Mesothelial cell of epicardium (in vitro differentiated cells): ENCODE data around the gene AGPAT3. TPM values are rescaled to one million over a fixed set of nuclear protein-coding genes. Genes with fewer than 3 reads are reported as not detected.

Source experiments
- DNase-seq, 2 experiments: peaks; one replicate each; pipeline ENCODE4 v3.0.0; 2021; ENCODE audit warnings: low spot score in 2 of 2; ENCODE audit not compliant: unreplicated experiment in 2 of 2
- H3K27ac Mint-ChIP-seq: 2 replicates; pipeline ENCODE4 v1.8.0; 2021; ENCODE audit warnings: mixed read lengths
- H3K27me3 Mint-ChIP-seq: 2 replicates; pipeline ENCODE4 v1.8.0; 2021; ENCODE audit warnings: low read depth, mixed read lengths
- H3K36me3 Mint-ChIP-seq: 2 replicates; pipeline ENCODE4 v1.8.0; 2021; ENCODE audit warnings: mixed read lengths
- H3K4me1 Mint-ChIP-seq: 2 replicates; pipeline ENCODE4 v1.8.0; 2021; ENCODE audit warnings: mixed read lengths
- H3K4me3 Mint-ChIP-seq: 2 replicates; pipeline ENCODE4 v1.8.0; 2021; ENCODE audit warnings: mild to moderate bottlenecking, moderate library complexity, mixed read lengths
- H3K9me3 Mint-ChIP-seq: 2 replicates; pipeline ENCODE4 v1.8.0; 2021; ENCODE audit warnings: mixed read lengths
- total RNA-seq: library from RNA; stranded (reverse); gene quantifications from 3 replicates; pipeline ENCODE4 v1.2.1, GENCODE V29; 2021
- TF ChIP-seq, protein P1 (sequence below): fragments of 200-600 bp; sonication (generic); IDR thresholded peaks from one replicate; pipeline ENCODE4 v1.5.0; 2021; ENCODE audit warnings: antibody characterized with exemption; ENCODE audit not compliant: unreplicated experiment

The AGPAT3 gene
- total RNA-seq, 1 donor from 2014 or later = 71.0 TPM

DNA sequence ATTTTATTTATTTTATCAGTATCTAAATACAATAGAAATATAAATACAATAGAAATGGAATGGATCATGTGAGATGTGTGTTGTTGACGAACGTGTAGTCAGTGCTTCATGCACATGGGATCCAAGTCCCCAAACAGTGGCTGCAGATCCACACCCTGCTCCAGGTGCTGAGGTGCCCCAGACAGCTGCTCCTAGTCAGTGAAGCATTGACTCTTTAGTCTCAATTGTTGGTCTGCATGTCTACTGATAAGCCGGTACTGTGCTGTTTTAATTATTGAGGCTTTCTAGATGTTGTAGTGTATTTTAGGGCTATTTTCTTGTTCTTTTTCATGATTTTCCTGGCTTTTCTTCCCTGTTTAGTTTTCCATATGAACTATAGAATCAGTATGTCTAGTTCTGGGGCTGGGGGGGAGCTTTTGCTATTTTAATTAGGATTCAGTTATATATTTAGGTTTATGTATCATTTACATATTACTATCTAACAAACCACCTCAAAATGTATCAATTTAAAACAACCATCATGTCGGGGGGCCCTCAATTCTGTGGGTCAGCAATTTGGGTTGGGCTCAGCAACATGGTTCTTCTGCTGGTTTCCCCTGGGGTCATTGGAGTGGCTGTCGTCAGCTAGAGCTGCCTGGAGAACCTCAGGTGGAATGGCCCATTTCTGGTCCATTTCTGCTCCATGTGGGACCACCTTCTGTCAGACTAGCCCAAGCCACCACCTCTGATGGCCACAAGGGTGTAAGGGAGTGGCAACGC is 83.9 kb downstream of the AGPAT3 start:
- Mint-ChIP-seq H3K4me3 (no peak overlapping the region), H3K27me3 (no peaks in the 10 kb centered on the region), H3K36me3 (peaks cover 21% of the 10 kb centered on the region), H3K27ac (no peak overlapping the region), H3K9me3 (no peaks in the 10 kb centered on the region), H3K4me1 (peaks cover 19% of the 10 kb centered on the region)
- TF ChIP-seq, protein P1, sequence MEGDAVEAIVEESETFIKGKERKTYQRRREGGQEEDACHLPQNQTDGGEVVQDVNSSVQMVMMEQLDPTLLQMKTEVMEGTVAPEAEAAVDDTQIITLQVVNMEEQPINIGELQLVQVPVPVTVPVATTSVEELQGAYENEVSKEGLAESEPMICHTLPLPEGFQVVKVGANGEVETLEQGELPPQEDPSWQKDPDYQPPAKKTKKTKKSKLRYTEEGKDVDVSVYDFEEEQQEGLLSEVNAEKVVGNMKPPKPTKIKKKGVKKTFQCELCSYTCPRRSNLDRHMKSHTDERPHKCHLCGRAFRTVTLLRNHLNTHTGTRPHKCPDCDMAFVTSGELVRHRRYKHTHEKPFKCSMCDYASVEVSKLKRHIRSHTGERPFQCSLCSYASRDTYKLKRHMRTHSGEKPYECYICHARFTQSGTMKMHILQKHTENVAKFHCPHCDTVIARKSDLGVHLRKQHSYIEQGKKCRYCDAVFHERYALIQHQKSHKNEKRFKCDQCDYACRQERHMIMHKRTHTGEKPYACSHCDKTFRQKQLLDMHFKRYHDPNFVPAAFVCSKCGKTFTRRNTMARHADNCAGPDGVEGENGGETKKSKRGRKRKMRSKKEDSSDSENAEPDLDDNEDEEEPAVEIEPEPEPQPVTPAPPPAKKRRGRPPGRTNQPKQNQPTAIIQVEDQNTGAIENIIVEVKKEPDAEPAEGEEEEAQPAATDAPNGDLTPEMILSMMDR = no peak
- DNase-seq = no peak

- no peaks in the 10 kb centered on the region for H3K27me3 Mint-ChIP-seq
- H3K9me3 Mint-ChIP-seq = no peaks in the 10 kb centered on the region
- DNase-seq = no peak
- peaks cover 13% of the 10 kb centered on the region for H3K4me1 Mint-ChIP-seq
- H3K27ac Mint-ChIP-seq = no peak overlapping the region
- no peak overlapping the region for H3K4me3 Mint-ChIP-seq
- TF ChIP-seq, protein P1 = no peak
- peaks cover 21% of the 10 kb centered on the region for H3K36me3 Mint-ChIP-seq
Measured at GRCh38 chr21:43949499-43950208, 84.6 kb downstream of the AGPAT3 start.

GRCh38 chr21:43950481-43950880 is 85.5 kb downstream of the AGPAT3 start:
- TF ChIP-seq, protein P1 = no peak
- no peak overlapping the region for H3K4me3 Mint-ChIP-seq
- no peak for DNase-seq
- peaks cover 9% of the 10 kb centered on the region for H3K4me1 Mint-ChIP-seq
- peaks cover 21% of the 10 kb centered on the region for H3K36me3 Mint-ChIP-seq
- H3K27me3 Mint-ChIP-seq = no peaks in the 10 kb centered on the region
- no peaks in the 10 kb centered on the region for H3K9me3 Mint-ChIP-seq
- no peak overlapping the region for H3K27ac Mint-ChIP-seq

DNA sequence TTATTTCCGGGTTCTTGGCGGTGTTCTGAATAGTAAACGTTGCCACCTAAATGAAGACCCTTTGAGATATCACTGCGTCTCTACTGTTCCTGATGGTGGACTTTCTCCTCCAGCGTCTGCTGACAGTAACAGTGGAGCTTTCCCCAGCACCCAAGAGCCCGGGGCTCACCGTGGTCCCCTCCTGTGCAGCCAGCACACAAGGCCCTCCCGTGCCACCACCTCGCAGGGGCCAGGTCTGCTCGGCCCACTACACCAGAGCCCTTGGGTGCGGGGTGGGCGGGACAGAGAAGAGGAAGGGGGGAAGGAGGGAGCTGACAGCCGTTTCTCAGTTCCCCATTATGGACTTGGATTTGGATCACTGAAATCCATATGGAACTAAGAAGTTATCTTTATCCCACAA is 85.9 kb downstream of the AGPAT3 start:
- H3K9me3 Mint-ChIP-seq = no peaks in the 10 kb centered on the region
- peaks cover 21% of the 10 kb centered on the region for H3K36me3 Mint-ChIP-seq
- no peak overlapping the region for H3K27ac Mint-ChIP-seq
- no peak overlapping the region for H3K4me3 Mint-ChIP-seq
- TF ChIP-seq, protein P1 = no peak
- H3K27me3 Mint-ChIP-seq = no peaks in the 10 kb centered on the region
- no peak for DNase-seq
- H3K4me1 Mint-ChIP-seq = peaks cover 4% of the 10 kb centered on the region

GRCh38 chr21:43951911-43952703 is 87.1 kb downstream of the AGPAT3 start:
- TF ChIP-seq, protein P1 = no peak
- peaks cover 13% of the 10 kb centered on the region for H3K4me1 Mint-ChIP-seq
- H3K4me3 Mint-ChIP-seq = no peak overlapping the region
- peaks cover 21% of the 10 kb centered on the region for H3K36me3 Mint-ChIP-seq
- no peaks in the 10 kb centered on the region for H3K9me3 Mint-ChIP-seq
- H3K27ac Mint-ChIP-seq = no peak overlapping the region
- H3K27me3 Mint-ChIP-seq = no peaks in the 10 kb centered on the region
- DNase-seq = no peak
